Ovary (tissue), 3 donors: Measurements from ENCODE around the gene NIPBL.

ENCODE experiments used
- EP300 ChIP-seq: sonication (generic); formaldehyde crosslinking; IDR thresholded peaks from one replicate; pipeline ENCODE4 v1.6.1; 2017; ENCODE audit warnings: antibody characterized with exemption
- POLR2A ChIP-seq: fragments of 450-650 bp; IDR thresholded peaks from one replicate; pipeline ENCODE4 v1.6.1; 2017; ENCODE audit warnings: antibody characterized with exemption, mild to moderate bottlenecking, moderate library complexity
- TF ChIP-seq, protein P1 (sequence below), 3 donors: fragments of 450-650 bp in 2 of 3; fragments of 200-600 bp in 1 of 3; IDR thresholded peaks; one replicate each; pipeline versions ENCODE4 v1.5.1 to v1.8.0; 2016 to 2022; ENCODE audit warnings: antibody characterized with exemption in 3 of 3, mild to moderate bottlenecking in 1 of 3
- donor health status: DM: no; HTN: no; CAD: no.

DNA sequence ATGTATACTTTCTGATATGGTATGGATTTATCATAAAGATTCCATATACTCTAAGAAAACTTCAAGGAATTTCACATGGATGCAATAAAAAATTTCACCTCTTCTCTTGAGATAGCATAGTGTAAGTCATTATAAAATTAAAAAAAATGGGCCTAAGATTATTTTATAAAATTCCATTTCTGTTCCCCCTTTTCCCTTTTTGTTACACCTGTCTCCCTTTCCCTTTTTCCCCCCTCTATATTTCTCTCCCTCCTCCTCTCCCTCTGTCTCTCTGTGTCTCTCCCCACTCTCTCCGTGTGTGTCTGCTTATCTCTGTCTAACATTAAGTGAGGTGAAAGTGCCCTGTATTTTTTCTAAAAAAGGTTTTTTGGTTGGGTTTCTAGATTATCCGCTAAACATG lies 180.2 kb downstream of the NIPBL start:
- TF ChIP-seq, protein P1, sequence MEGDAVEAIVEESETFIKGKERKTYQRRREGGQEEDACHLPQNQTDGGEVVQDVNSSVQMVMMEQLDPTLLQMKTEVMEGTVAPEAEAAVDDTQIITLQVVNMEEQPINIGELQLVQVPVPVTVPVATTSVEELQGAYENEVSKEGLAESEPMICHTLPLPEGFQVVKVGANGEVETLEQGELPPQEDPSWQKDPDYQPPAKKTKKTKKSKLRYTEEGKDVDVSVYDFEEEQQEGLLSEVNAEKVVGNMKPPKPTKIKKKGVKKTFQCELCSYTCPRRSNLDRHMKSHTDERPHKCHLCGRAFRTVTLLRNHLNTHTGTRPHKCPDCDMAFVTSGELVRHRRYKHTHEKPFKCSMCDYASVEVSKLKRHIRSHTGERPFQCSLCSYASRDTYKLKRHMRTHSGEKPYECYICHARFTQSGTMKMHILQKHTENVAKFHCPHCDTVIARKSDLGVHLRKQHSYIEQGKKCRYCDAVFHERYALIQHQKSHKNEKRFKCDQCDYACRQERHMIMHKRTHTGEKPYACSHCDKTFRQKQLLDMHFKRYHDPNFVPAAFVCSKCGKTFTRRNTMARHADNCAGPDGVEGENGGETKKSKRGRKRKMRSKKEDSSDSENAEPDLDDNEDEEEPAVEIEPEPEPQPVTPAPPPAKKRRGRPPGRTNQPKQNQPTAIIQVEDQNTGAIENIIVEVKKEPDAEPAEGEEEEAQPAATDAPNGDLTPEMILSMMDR (IDR thresholded peaks at IDR 0.05) = no peak
- TF ChIP-seq POLR2A (no peak), EP300 (no peak)
